GM21786 (cell line): ENCODE measurements around the gene CHD8.
A peak's percentile ranks its signal among the peaks of the same experiment; 100 is the strongest.

ENCODE experiments used
- ATAC-seq: cut with Tn5 transposase; IDR thresholded peaks from one replicate; pipeline ENCODE4 v1.9.1; 2021; ENCODE audit not compliant: unreplicated experiment

Gene CHD8

DNA sequence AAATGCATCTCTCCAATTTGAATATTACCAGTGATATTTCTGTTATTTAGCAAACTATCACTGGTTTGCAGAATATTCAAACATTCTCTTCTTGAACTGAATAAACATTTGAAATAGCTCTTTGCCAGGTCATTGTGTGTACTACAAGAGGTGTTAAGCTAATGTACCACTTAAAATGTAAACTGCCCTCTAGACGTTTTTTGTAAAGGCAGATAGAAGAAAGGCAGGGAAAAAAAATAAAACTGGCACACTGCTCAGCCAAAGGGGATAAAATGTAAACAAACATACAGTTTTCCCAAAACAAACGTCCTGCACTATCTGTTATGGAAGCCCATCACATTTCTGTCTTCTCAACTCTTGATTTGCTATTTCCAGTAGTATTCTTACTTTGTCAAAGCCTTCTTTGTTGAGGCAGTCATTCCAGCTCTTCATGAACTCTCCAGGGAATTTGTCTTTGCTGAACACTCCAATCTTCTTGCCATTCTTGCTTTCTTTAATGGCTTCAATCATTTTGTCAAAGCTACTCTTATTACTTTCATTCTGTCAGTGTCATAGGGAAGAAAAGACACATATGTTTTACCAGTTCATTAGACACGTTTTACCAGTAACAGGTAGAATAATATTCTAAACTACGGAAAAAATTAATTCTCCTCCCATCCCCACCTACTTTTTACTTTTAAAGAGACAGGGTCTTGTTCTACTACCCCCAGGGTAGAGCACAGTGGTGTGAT, 85.8 kb downstream of the CHD8 start:
- ATAC-seq: no peak

DNA sequence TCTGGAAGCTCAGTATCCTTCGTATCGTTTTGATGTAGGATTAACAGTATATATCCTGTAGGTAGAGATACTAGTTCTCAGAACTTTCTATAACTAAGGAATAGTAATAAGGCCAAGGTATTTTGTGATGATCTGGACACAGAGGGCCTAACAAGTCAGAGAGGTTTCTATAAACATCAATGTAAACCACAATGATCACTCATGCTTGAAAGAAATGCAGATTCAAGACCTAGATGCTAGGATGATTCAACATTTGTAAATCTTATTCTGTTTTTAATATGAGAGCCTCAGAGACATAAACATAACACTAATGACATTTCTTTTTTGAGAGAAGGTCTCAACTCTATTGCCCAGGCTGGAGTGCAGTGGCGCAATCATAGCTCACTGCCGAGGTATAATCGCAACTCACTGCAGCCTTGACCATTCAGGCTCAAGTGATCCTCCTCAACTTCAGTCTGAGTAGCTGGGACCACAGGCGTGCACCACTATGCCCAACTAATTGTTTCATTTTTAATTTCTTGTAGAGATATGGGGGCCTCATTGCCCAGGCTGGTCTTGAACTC, 88.3 kb downstream of the CHD8 start:
- ATAC-seq: no peak

DNA sequence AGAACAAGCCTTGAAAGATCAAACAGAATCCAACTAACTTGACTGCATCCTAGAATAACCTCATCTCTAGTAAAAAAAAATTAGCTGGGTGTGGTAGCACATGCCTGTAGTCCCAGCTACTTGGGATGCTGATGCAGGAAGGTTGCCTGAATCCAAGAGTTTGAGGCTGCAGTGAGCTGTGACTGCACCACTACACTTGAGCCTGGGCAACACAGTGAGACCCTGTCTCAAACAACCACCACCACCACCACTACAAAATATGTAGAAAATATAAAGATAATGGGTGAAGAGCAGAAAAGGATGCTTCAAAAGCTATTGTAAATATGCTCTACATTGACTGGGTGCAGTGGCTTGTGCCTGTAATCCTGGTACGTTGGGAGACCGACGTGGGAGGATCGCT, 99.4 kb downstream of the CHD8 start:
- no peak for ATAC-seq

DNA sequence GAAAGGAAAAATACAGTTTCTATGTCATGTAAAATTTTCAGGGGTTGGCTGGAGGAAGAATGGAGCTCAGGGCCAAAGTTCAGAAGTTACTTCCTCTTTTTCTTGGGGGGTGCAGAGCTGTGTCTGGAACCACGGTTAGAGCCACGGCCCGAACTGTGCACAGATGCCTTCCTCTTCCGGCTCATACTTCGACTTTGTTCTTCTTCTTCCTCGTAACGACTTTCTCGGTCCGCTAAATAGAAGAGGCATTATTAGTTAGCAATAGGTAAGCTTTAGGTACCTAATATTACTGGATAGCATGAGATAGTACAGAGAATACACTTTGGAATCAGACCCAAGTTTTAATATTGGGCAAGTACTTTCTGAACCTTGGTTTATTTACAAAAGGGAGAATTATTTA, 103.3 kb downstream of the CHD8 start:
- peak; percentile 61 for ATAC-seq

DNA sequence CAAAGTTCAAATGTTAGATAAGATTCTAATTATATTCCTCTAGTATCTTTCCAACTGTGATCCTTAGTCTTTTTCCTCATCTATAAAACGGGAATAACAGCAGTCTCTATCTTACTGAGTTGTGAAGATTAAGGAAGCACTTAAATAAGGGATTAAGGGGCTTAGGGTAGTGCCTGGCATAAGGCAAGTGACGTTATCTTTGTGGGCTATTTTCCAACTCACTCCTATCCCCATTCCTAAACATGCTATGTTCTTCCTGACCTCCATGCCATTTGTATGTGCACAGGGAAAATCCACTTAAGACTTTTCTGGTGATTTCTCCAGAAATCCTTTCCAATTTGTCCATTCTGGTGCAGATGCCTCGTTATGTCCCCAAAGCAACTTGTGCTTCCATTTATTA, 105.4 kb downstream of the CHD8 start:
- ATAC-seq: no peak

DNA sequence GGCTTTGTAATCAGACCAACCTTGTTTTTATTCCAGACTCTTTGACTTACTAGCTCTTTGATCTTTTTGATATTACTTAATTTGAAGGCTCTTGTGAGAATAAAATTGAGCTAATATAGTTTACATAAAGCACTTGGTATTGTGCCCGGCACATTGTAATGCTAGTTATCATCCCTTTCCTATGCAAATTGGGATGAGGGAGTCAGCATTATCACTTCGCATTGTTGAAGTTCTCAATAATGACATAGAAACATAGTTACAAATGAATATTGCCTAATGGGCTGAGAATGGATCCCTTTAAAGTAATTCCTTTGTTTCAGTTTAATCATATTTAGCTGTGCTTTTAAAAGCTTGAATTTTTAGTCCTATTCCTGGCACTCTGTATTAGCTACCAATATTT, 108.7 kb downstream of the CHD8 start:
- no peak for ATAC-seq

DNA sequence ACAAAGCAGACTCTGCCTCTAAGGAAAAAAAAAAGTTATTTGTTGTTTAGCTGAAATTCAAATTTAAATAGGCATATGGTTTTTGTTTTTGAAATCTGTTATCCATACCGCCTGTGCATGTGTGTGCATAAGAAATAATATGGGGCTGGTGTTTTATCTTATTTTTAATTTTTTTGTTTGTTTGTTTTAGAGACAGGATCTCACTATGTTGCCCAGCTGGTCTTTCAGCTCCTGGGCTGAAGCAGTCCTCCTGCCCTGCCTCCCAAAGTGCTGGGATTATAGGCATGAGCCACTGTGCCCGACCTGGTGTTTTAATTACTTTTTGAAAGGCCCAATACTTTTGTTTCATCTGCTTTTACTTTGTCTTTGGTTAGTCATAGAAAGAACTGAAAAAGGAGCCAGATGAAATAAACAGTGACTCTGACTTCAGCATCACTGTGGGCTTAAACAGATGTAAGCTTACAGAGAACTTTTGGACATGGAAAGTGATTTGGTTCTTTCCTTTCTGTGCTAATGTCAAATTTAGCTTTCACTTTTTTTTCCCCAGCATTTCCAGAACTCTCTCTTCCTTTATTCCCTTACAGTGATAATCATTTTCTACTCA, 109.3 kb downstream of the CHD8 start:
- ATAC-seq: no peak

DNA sequence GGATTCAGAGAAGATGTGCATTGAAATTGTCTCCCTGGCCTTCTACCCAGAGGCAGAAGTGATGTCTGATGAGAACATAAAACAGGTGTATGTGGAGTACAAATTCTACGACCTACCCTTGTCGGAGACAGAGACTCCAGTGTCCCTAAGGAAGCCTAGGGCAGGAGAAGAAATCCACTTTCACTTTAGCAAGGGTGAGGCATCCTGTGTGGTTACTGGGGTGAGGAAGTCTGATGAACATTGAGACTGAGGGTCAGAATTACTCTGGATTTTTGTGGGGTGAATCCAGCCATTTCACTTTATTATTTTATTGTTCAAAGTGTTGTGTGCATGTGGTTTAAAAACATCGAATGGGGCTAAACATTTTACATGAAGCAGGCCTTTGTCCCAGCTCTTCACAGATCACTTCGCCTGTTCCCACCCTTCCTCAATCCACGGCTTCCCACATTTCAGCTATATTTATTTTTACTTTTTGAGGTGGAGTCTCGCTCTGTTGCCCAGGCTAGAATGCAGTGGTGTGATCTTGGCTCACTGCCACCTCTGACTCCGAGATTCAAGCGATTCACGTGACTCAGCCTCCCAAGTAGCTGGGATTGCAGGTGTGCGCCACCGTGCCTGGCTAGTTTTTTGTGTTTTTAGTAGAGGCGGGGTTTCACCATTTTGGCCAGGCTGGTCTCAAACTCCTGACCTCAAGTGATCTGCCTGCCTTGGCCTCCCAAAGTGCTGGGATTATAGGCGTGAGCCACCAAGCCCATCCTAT, 112.7 kb downstream of the CHD8 start:
- no peak for ATAC-seq
